Cerebellar cortex (tissue), 1 donor: Measurements from ENCODE around the gene NTSR2.

Experiments
- DNase-seq: peaks from one replicate; pipeline ENCODE4 v3.0.0-alpha.2; 2015; ENCODE audit warnings: low spot score

The NTSR2 gene

DNA sequence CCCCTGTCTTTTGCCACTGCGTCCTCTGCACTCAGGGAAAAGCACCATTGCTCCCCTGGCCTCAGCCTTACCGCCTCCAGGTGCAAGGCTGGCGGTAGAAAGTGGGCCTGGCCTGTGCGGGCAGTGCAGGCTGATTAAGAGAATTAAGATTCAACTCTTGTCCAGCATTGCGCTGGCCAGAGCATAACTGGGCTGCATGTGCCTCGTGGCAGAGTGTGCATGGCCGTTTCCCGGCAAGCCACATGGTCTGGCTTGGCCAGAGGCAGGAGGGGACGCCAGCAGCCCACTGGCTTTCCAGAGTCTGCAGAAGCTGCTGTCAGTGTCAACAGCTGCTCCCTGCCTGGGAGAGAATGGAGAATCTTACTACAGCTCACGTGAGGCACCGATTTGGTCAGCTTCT, 12.3 kb downstream of the NTSR2 start:
- no peak for DNase-seq

DNA sequence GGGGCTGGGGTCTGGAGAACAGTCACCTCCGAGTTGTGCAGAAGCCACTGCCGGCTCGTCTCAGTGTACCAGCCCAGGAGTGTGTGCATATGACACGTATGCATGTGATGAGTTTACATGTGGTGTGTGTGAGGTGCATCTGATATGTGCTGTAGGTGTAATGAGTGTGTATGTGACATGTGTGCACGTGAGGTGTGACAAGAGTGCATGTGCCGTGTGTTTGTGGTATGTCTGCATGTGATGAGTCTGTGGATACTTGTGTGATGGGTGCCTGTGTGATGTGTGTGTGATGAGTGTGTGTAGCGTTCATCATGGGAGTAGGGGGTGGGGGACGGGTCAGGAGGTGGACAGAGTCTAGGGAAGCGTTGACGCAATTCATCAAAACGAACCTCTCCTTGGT, 12.8 kb downstream of the NTSR2 start:
- no peak for DNase-seq

DNA sequence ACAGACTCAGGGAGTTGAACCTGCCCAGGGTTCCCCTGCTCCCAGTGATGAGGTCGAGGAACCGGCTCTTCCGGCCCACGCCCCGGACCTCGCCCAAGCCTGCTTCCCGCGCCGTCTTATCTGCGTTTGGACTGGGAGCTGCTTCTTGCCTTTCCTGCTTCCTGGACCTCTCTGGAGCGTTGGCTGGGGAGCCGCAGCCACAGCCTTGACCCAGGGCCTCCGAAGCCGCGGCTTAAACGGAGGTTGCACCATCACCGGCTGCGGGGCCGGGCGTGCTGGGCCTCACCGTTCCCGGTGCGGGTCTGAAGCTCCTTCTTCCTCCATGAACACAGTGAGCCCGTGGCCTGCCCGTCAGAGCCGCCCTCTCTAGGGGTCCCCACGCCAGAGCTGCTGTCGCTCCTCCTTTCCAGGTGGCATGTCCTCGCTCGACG, 13.3 kb downstream of the NTSR2 start:
- no peak for DNase-seq

DNA sequence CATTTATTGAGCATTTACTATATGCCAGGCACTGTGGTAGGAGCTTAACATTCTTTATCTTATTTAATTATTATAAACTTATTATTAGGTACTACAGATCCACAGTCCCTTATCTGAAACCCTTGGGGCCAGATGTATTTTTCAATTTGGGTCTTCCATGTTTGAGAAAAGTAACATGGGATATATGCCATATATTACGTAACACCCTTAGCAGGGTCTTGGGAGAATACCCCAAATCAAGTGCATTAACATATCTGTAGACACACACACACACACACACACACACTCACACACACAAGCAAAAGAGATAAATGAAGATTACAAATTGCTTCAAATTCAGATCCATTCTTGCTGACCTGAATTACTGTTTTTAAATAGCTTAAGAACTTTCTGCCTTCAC, 13.7 kb downstream of the NTSR2 start:
- DNase-seq: no peak

DNA sequence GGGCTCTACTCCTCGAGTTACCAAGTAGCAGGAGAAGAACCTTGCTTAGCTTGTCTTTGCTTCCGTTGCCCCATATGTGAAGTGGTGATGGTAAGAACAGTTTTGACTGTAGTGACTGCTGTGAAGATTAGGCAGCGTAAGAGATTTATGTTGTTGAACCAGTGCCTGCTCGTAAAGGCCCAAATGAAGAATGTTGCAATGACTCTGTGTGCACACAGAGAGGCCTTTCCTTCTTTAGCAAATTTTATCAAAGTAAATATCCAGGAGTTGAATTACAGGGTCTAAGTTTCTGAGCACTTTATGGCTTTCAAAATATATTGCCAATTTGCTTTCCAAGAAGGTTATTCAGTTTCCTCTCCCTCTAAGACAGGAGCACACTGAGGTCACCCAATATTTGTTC, 14.5 kb downstream of the NTSR2 start:
- no peak for DNase-seq

DNA sequence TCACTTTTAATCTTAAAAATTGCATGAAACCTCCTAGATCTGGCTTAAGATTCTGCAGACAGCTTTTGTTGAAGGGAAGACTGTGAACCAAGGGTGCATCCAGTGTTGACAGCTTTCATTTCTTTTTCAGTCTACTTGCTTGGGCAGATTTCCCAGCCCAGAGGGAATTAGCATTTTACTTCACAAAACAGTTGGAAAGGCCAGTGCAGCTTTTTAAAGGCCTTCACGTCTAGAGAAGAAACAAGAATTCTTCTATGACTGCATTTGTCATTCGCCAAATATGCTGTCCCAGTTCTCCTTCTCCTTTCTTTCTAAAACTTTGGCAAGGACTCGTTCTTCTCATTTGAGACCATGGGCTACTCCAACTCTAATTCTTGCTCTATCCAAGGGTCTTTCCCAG, 17.4 kb downstream of the NTSR2 start:
- peak; percentile 31 for DNase-seq

DNA sequence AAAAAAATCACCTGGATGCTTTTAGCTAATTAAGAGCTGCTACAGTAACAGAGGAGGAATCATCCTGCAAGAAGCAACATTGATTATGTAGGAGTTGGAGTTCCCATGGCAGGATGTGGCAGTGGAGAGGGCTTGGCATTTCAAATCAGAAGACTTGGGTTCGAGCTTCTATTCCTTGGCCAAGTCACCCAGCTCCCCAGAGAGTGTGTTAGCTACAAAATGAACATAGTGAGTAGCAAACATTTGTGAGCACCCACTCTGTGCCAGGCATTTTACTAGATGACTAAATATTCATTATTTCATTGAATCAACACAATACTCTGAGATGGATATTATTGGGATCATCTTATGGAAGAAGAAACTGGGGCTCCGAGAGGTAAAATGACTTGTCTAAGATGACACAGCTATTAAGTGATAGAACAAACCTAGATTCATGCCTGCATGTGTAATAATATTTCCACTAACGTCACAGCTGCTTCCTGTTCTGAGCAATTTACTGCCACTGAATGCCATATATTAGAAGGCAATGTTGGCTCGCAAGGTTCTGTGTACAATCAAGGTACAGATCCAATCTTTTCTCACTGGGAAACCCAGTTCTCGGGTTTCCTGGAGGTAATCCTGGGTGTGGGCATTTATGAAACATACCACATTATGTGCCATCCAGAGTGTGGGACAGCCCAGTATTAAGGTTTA, 18.0 kb downstream of the NTSR2 start:
- no peak for DNase-seq

DNA sequence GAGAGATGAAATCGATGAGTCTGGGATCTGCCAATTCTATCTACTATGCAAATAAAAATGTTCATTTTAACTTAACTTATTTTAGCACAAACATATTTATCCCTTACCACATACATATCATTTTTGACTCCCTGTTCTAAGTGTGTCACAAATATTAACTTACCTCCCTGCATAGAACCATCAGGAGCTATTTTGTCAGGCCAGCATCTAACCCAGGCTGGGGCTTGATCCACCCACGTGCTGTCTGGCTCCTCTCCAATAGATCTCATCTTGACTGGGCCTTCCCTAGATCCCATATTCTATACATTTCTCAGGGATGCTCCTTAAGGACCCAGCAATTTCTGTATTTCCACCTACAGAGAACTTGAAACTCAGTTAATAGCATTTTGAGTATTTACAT, 20.9 kb downstream of the NTSR2 start:
- no peak for DNase-seq

DNA sequence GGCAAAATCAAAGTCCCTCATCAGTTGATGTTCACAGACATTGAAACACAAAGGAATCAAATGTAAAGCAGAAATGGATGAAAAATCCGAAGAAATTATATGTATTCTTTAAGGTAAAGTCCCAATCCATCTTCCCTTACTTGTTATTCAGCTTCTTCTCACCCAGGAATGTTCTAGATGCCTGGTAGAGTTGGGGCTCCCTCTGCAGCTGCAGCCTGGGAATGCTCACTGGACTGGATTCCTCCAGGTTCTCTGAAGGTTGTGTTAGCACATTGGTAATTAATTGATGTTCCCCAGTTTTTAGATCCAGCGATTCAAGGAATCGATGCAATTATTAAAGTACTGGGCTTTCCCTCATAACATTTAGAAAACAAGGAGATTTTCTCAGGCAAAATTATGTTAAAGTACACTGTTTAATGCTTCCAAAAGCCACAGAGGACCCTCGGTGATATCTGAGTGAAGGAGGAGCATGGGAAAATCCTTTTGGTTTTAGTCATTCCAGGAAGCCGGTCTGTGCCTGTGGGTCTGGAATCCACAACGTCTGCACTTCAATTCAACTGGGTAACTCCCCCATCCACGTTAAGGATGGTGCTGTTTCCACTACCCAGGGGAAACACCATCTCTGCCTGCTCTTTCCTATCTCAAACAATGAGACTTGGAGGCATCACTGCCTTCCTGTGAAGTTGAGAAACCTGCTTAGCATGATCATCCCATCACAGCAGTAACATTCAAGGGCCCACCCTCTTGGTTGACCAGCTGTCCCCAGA, 22.0 kb downstream of the NTSR2 start:
- peak; percentile 19 for DNase-seq

DNA sequence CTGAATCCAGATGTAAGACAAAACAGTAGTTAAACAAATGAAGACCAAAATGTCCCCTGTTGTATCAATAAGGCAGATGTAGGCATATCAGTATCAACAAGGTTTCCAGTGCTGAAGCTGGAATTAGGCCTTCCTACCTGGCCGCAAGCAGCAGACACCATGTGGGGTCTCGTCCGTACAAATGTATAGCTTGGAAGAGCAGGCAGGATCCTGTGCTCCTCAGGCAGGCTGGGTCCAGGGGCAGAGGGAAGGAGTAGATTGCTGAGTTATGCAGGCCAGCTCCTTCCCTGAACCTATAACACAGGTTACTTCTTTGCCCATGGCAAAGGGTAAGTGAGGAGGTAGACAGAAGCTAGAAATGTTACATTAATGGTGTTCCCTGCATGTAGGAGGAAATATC, 23.5 kb downstream of the NTSR2 start:
- DNase-seq: no peak

DNA sequence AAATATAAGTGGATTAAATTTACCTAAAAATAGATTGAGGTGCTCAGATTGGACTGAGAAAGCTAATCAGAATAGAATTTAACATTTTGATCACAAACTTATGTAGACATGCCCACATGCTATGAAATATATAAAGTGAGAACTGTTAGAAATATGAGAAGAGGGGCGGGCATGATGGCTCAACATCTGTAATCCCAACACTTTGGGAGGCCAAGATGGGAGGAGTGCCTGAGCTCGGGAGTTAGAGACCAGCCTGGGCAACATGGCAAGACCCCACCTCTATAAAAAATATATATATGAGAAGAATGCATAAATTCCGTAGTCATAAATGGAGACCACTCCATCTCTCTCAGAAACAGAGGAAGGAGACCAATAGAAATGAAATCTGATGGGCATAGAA, 25.7 kb downstream of the NTSR2 start:
- no peak for DNase-seq

DNA sequence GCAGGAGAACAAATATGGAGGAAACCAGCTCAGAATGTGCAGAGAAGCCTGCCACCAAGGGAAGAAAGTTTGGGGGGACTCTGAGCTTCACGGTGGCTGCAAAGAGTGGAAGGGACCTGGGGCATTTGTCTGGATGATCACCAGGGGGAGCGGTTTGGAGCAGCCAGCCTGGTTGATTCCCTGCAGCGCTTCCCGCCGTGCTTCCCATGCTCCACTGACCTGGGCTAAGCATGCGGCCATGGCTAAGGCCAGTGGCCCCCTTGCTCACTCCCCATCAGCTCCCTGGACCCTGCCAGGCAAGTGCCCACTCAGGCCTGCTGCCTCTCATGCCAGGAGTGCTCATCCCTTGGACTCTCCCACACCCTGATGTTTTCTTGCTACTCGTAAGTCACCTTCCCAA, 27.0 kb downstream of the NTSR2 start:
- DNase-seq: no peak

DNA sequence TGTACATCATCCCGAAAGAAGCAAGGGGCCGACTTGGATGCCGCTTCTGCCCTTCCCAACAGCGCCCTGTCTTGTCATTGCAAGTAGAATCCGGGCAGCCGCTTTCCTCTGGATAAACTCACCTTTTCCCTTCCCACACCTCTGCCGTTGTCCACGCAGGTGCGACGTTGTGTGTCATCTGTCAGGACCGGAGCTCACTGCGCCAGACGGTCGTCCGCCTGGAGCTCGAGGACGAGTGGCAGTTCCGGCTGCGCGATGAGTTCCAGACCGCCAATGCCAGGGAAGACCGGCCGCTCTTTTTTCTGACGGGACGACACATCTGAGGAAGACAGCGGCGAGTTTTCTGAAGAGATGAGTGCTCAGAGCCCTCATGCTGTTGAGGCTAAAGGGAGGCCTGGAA, 29.9 kb downstream of the NTSR2 start:
- DNase-seq: no peak

DNA sequence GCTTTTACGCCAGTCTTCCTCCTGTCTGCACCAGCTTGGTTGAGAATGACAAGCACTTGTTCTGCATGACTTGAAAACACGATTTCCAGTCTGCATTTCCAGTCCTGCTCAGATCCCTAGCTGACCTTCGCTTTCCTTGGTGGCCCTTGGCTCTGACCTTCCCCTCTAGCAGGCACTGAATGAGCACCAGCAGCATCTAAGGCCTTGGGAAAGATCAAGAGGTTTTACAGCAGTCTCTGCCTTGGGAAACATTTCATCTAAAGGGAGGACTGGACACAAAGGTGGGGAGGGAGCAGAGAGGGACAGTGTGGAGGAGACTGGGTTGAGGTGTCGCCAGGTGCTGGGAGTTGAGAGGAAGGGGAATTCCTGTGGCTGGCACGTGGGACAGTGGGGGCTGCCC, 30.5 kb downstream of the NTSR2 start:
- no peak for DNase-seq

DNA sequence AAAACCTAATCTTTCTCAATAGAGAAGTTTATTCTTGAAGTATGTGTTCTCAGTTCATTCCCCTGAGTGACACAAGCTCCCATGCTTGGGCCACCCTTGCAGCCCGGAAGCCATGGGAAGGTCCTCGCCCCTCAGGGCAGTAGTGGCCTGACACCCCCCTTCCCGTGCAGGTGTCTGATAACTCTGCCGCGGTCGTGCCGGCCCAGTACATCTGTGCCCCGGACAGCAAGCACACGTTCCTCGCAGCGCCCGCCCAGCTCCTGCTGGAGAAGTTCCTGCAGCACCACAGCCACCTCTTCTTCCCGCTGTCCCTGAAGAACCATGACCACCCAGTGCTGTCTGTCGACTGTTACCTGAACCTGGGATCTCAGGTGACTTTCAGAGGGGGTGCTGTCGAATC, 32.4 kb downstream of the NTSR2 start:
- DNase-seq: no peak

DNA sequence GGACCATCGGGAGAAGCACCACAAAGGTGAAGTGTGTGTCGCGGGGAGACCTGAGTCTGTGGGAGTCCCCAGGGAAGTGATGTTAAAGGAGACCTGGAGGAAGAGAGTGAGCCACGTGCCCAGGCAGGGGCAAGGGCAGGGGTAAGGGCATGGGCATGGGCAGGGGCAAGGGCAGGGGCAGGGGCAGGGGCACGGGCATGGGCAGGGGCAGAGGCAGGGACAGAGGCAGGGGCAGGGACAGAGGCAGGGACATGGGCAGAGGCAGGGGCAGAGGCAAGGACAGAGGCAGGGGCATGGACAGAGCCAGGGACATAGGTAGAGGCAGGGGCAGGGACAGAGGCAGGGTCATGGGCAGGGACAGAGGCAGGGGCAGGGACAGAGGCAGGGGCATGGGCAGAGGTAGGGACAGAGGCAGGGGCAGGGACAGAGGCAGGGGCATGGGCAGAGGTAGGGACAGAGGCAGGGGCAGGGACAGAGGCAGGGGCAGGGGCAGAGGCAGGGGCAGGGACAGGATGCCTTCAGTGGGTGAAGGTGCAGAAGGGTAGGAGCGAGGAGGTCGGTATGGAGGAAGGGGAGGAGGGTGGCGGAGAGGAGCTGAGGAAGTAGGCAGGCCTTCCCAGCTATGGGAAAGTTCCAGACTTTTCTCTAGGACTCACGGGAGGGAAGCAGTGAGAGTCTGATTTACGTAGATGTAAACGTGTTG, 33.3 kb downstream of the NTSR2 start:
- no peak for DNase-seq

DNA sequence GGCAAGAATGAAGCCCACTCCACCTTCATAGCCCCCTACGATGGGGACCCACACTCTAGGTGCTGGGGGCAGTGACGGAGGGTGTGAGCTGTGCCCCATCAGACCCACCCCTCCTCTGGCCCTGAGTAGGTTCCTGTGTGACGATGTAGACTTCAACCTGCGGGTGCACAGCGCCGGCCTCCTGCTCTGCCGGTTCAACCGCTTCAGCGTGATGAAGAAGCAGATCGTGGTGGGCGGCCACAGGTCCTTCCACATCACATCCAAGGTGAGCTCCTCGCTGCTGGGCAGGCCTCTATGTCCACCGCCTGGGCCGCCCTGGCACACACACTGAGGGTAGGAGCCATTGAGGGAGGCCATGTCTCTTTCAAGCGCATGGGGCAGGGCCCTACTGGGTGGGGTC, 34.9 kb downstream of the NTSR2 start:
- DNase-seq: no peak

DNA sequence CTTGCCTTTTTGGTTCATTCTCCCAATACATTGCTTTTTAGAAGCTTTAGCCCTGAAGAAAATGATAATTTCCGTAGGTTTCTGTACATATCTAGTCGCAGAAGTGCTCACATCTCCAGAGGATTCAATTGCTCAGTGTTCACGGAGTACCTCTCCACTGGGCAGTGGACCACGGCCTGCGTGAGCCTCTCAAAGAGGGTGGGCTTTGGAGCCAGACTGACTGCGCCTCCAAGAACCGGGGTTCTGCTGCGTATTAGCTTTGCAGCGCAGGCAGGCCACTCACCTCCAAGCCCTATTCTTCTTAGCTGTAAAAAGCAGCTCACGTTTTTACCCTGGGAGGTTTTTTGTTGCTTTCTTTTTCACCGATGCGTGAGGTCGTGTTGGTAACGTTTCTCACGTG, 35.4 kb downstream of the NTSR2 start:
- DNase-seq: no peak

DNA sequence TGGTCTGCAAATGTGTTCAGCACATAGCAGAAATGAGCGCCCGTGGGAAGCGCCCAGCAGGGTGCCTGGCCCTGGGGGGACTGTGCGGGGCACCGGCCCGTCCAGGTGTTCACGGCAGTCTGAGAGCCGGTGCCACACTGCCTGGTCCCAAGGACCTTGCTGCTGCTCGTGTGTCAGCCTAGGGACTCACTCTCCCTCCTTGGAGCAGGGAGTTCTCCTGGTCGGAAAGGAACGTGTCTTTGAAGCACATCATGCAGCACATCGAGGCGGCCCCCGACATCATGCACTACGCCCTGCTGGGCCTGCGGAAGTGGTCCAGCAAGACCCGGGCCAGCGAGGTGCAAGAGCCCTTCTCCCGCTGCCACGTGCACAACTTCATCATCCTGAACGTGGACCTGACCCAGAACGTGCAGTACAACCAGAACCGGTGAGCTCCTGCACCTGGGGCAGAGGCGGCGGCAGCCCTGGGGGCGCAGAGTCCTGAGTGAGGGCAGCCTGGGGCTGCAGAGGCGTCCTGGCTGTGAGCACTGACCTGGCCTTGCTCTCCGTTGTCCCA, 36.0 kb downstream of the NTSR2 start:
- no peak for DNase-seq

DNA sequence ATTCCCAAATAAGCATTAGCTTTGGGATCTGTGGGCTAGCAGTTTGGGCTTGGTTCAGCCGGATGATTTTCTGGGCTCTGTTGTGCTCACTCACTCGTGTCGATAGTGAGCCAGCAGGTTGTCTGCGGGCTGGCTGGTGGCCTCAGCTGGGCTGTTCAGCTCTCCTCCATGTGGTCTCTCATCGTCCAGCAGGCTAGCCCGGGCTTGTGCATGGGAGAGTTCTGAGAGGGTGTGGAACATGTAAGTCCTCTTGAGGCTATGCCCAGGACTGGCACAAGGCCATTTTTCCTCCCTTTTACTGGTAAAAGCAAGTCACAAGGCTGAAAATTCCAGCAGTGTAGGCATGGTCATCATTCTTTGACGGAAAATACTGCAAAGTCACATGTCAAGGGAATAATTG, 38.5 kb downstream of the NTSR2 start:
- DNase-seq: no peak

DNA sequence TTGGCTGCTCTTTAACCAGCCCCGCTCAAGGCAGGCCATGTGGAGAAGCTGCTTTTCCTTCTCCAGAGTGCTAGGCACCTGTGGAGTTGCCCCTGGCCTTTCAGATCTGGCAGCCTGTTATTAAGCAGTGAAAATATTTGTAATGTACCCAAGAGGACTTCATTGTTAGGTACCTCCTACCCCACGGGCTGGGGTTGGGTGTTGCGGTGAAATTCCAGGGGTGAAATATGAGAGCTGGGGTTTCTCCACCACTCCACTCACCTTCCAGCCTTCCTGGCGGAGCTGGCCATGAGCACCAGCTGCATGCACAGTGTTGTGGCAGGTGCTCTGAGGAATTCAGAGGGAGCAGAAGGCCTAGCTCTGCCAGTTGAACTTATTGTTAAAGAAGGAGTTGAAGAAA, 39.1 kb downstream of the NTSR2 start:
- DNase-seq: no peak

DNA sequence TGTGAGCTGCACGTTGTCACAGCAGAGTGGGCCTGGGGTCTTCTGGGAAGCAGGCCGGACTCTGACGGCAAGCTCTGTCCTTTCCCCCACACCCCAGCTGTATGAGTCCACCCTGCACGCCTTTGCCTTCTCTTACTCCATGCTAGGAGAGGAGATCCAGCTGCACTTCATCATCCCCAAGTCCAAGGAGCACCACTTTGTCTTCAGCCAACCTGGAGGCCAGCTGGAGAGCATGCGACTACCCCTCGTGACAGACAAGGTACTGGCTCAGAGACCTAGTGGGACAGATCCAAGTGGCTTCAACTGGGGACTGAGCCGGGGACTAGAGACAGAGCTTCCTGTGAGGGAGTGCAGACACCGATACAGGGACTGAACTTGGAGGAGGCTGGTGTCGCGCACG, 40.1 kb downstream of the NTSR2 start:
- DNase-seq: no peak

DNA sequence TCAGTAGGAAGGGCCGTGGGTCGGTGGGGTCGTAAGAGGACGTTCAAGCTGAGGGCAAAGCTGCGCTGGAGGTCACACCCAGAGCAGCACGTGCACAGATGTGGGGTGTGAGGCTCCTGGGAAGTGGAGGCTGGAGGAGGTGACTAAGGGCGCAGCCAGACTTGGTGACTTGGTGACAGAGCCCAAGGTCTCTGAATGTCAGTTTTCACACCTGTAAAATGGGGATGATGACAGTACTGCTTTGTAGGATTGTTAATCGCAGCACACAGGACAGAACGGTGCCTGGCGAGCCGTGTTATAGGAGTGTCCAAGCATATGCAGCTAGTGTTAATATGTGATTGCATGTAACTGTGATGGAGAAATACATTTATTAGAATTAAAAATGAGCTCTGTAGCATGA, 40.8 kb downstream of the NTSR2 start:
- no peak for DNase-seq
